Measurements from ENCODE around the gene RBM14. TPM values are rescaled to one million over a fixed set of nuclear protein-coding genes. Genes with fewer than 3 reads are reported as not detected.
A peak's percentile ranks its signal among the peaks of the same experiment; 100 is the strongest.

RBM14 gene
- total RNA-seq, 2 experiments from 2014 or later: 239 to 250 TPM

DNA sequence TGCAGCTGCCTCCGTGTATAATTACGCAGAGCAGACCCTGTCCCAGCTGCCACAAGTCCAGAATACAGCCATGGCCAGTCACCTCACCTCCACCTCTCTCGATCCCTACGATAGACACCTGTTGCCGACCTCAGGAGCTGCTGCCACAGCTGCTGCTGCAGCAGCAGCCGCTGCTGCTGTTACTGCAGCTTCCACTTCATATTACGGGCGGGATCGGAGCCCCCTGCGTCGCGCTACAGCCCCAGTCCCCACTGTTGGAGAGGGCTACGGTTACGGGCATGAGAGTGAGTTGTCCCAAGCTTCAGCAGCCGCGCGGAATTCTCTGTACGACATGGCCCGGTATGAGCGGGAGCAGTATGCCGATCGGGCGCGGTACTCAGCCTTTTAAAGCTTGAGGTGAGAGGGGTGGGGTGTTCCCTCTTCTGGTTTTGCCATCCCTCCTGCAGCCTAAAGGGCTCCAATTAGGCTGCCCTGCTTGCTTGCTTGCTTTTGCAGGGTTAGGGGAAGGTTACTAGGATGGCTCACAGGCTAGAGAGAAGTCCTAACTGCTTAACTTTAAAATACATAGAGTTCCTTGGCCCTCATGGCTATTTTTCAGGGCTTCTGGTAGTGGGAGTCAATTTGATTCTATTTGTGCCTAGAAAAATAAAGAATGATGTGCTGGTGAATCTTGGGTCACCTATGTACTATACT, 27.5 kb downstream of the RBM14 start:
- H3K27me3 Mint-ChIP-seq: no peaks in the 10 kb centered on the region
- Histone ChIP-seq H3K27ac (ENCODE audit: low read depth in 1 of 2, low read length in 2 of 2) (no peak overlapping the region), H3K9me3 (ENCODE audit: control insufficient read depth in 1 of 2, insufficient read depth in 1 of 2, low read length in 2 of 2) (no peaks in the 10 kb centered on the region), H3K27me3 (ENCODE audit: control insufficient read depth in 1 of 2, insufficient read depth in 2 of 2, low read length in 2 of 2) (no peaks in the 10 kb centered on the region), H3K4me3 (ENCODE audit: low read length) (no peak overlapping the region), H3K36me3 (ENCODE audit: insufficient read depth, low read length) (peaks cover 87% of the 10 kb centered on the region), H3K4me1 (ENCODE audit: insufficient read depth, low read length) (peaks cover 78% of the 10 kb centered on the region)
- POLR2A ChIA-PET: interaction anchor here (1.0 to 15.8 kb wide), 4 partner anchors 20 to 758 kb away, joined by 3 to 511 read pairs (median 4); partner anchors contain the start of genes PPP1CA and RBM14
- H3K4me1 Mint-ChIP-seq (ENCODE audit: low read depth): peaks cover 91% of the 10 kb centered on the region
- intact Hi-C loops (cut with DNase I, micrococcal nuclease): no loop called here
- DNase-seq (no peak), ATAC-seq (ENCODE audit: poor library complexity) (no peak)
- H3K27ac Mint-ChIP-seq: peak overlapping the region; percentile 89
- H3K4me3 Mint-ChIP-seq: peak overlapping the region; percentile 97
- CTCF ChIA-PET: interaction anchor here (1.0 kb wide), 1 partner anchor 51 kb away, joined by 3 read pairs; no protein-coding TSS in a partner anchor
- no peaks in the 10 kb centered on the region for H3K9me3 Mint-ChIP-seq
- TF ChIP-seq, protein P1, sequence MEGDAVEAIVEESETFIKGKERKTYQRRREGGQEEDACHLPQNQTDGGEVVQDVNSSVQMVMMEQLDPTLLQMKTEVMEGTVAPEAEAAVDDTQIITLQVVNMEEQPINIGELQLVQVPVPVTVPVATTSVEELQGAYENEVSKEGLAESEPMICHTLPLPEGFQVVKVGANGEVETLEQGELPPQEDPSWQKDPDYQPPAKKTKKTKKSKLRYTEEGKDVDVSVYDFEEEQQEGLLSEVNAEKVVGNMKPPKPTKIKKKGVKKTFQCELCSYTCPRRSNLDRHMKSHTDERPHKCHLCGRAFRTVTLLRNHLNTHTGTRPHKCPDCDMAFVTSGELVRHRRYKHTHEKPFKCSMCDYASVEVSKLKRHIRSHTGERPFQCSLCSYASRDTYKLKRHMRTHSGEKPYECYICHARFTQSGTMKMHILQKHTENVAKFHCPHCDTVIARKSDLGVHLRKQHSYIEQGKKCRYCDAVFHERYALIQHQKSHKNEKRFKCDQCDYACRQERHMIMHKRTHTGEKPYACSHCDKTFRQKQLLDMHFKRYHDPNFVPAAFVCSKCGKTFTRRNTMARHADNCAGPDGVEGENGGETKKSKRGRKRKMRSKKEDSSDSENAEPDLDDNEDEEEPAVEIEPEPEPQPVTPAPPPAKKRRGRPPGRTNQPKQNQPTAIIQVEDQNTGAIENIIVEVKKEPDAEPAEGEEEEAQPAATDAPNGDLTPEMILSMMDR (IDR thresholded peaks at IDR 0.05): no peak
- peaks cover 100% of the 10 kb centered on the region for H3K36me3 Mint-ChIP-seq (ENCODE audit: low read depth)

DNA sequence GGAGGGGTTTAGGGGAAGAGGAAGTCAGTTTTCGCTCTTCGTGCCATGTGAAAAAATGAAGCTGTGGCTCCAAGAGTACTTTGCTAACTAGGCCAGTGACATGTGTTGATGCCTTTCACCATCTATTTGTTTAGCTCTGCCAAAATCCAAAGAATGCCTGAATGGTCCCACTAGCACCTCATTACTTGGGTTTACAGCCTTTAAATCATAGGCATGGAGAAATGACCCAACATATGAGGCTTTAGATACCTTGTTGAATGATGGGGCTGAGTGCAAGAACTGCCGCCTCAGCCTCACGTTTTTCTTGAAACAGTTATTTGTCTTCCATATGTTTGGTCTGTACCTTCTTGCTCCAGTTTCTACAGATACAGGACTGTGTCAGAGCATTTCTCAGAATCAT, 30.4 kb downstream of the RBM14 start:
- H3K4me1 ChIP-seq (ENCODE audit: insufficient read depth, low read length): peaks cover 58% of the 10 kb centered on the region
- Mint-ChIP-seq H3K9me3 (no peaks in the 10 kb centered on the region), H3K4me3 (peak overlapping the region; percentile 35), H3K36me3 (ENCODE audit: low read depth) (peaks cover 97% of the 10 kb centered on the region), H3K4me1 (ENCODE audit: low read depth) (peaks cover 86% of the 10 kb centered on the region), H3K27me3 (no peaks in the 10 kb centered on the region), H3K27ac (peak overlapping the region; percentile 43)
- H3K27me3 ChIP-seq (ENCODE audit: control insufficient read depth in 1 of 2, insufficient read depth in 2 of 2, low read length in 2 of 2): no peaks in the 10 kb centered on the region
- no peak overlapping the region for H3K27ac ChIP-seq (ENCODE audit: low read depth in 1 of 2, low read length in 2 of 2)
- H3K36me3 ChIP-seq (ENCODE audit: insufficient read depth, low read length): peaks cover 88% of the 10 kb centered on the region
- no peak overlapping the region for H3K4me3 ChIP-seq (ENCODE audit: low read length)
- intact Hi-C loops (cut with DNase I, micrococcal nuclease): no loop called here
- H3K9me3 ChIP-seq (ENCODE audit: control insufficient read depth in 1 of 2, insufficient read depth in 1 of 2, low read length in 2 of 2): no peaks in the 10 kb centered on the region
- ATAC-seq (ENCODE audit: poor library complexity) (no peak), DNase-seq (no peak)
- POLR2A ChIA-PET: interaction anchor here (0.7 to 15.8 kb wide), 6 partner anchors 8 to 101 kb away, joined by 3 to 511 read pairs (median 5); partner anchors contain the start of genes ACTN3, CTSF, RBM14 and RBM4
- CTCF ChIA-PET: interaction anchor here (2.5 kb wide), 1 partner anchor 31 kb away, joined by 9 read pairs; the partner anchor contains the start of gene RBM4B
- TF ChIP-seq, protein P1 (IDR thresholded peaks at IDR 0.05): no peak

GRCh38 chr11:66649903-66650302, 33.5 kb downstream of the RBM14 start:
- CTCF ChIA-PET: interaction anchor here (0.6 to 2.0 kb wide), 4 partner anchors 14 to 241 kb away, joined by 3 to 5 read pairs (median 3); partner anchors contain the start of genes CCDC87, CCS and MRPL11
- Histone ChIP-seq H3K27ac (ENCODE audit: low read depth in 1 of 2, low read length in 2 of 2) (no peak overlapping the region), H3K9me3 (ENCODE audit: control insufficient read depth in 1 of 2, insufficient read depth in 1 of 2, low read length in 2 of 2) (no peaks in the 10 kb centered on the region), H3K27me3 (ENCODE audit: control insufficient read depth in 1 of 2, insufficient read depth in 2 of 2, low read length in 2 of 2) (no peaks in the 10 kb centered on the region), H3K4me3 (ENCODE audit: low read length) (no peak overlapping the region), H3K4me1 (ENCODE audit: insufficient read depth, low read length) (peaks cover 46% of the 10 kb centered on the region), H3K36me3 (ENCODE audit: insufficient read depth, low read length) (peaks cover 75% of the 10 kb centered on the region)
- DNase-seq (no peak), ATAC-seq (ENCODE audit: poor library complexity) (no peak)
- H3K4me3 Mint-ChIP-seq: no peak overlapping the region
- H3K36me3 Mint-ChIP-seq (ENCODE audit: low read depth): peaks cover 88% of the 10 kb centered on the region
- intact Hi-C loops (cut with DNase I, micrococcal nuclease): no loop called here
- no peaks in the 10 kb centered on the region for H3K9me3 Mint-ChIP-seq
- peaks cover 71% of the 10 kb centered on the region for H3K4me1 Mint-ChIP-seq (ENCODE audit: low read depth)
- TF ChIP-seq, protein P1 (IDR thresholded peaks at IDR 0.05): no peak
- POLR2A ChIA-PET: interaction anchor here (0.6 to 3.6 kb wide), 6 partner anchors 10 to 1506 kb away, joined by 3 to 15 read pairs (median 6); partner anchors contain the start of genes RBM14, RBM4 and RBM4B
- H3K27me3 Mint-ChIP-seq: no peaks in the 10 kb centered on the region
- no peak overlapping the region for H3K27ac Mint-ChIP-seq

Data from CD4-positive, alpha-beta T cell (primary cell).